Stimulated activated CD4-positive, alpha-beta T cell treated with anti-CD3 and anti-CD28 coated beads, Interleukin-1b, Interleukin-23, amount 100 ng/mL, for 24 hours (primary cell): Measurements from ENCODE around the gene CRIP1.

Experiments used
- DNase-seq, 4 experiments: peaks; one replicate each; pipeline ENCODE4 v3.0.0-alpha.2; 2020; ENCODE audit warnings: low read depth in 4 of 4, low spot score in 1 of 4

Gene CRIP1

DNA sequence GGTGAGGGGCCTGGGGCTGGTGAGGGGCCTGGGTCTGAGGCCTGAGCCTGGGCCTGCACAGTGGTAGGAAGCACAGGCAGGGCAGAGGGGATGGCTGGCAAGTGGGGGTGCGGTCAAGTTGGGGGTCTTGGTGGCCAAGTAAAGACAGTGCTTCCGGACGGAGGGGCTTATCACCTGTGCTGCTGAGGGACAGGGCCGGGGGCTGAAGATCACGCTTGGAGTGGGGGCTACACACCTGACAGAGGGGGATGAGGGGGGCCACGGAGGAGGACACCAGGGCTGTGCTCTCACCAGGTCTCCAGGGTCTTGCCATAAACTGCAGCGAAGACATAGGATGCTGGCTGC, 16.6 kb downstream of the CRIP1 start:
- no peak for DNase-seq

DNA sequence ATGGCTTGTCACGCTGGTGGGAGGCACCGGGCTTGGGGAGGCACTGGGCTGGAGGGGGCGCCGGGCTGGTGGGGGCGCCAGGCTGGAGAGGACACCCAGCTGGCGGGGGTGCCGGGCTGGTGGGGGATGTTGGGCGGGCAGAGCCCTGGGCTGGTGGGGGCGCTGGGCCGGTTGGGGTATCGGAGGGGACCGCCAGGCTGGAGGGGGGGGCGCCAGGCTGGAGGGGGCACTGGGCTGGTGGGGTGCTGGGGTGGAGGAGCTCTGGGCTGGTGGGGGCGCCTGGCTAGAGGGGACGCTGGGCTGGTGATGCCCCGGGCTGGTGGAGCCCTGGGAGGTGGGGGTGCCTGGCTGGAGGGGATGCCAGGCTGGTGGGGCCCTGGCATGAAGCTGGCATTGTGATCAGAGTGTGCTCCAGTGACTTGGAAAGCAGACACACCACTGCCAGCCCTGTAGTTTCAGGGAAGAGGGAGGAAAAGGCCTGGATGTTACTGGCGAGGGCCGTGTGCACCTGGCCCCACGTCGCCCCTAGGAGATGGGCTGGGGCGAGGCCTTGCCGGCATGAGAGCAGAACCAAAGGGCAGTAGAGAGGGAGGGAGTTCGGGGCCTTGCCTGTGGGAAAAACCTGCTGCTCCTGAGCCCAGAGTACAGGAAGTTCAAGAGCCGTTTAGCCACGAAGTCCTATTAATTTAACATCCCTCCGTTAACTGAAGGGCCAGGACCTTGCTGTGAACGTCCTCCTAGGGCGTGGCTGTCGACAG, 17.4 kb downstream of the CRIP1 start:
- no peak for DNase-seq

- no peak for DNase-seq
Measured at GRCh38 chr14:105505101-105505500, 18.4 kb downstream of the CRIP1 start.

GRCh38 chr14:105507247-105507646, 20.6 kb downstream of the CRIP1 start:
- no peak for DNase-seq

DNA sequence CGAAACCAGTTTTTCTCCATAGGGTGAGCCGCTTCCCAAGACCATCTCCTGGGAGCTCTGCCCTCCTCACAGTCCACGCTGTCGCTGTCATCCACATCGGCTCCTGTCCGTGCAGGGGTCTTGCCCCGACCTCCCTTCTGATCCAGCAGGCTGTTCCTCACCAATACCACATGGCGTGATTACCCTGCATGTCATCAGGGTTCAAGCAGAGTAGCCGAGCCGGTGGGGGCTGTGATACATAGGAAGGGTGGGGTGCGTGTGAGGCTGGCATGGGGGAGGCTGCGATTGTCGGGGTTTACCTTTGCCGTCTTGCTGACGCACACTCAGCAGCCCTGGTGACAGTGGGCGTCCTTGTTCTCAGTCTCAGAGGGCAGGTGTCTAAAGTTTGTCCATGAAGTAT, 21.4 kb downstream of the CRIP1 start:
- DNase-seq, result no peak

GRCh38 chr14:105508601-105509000, 21.9 kb downstream of the CRIP1 start:
- DNase-seq, result no peak

GRCh38 chr14:105517096-105517495, 30.4 kb downstream of the CRIP1 start:
- DNase-seq, result no peak

DNA sequence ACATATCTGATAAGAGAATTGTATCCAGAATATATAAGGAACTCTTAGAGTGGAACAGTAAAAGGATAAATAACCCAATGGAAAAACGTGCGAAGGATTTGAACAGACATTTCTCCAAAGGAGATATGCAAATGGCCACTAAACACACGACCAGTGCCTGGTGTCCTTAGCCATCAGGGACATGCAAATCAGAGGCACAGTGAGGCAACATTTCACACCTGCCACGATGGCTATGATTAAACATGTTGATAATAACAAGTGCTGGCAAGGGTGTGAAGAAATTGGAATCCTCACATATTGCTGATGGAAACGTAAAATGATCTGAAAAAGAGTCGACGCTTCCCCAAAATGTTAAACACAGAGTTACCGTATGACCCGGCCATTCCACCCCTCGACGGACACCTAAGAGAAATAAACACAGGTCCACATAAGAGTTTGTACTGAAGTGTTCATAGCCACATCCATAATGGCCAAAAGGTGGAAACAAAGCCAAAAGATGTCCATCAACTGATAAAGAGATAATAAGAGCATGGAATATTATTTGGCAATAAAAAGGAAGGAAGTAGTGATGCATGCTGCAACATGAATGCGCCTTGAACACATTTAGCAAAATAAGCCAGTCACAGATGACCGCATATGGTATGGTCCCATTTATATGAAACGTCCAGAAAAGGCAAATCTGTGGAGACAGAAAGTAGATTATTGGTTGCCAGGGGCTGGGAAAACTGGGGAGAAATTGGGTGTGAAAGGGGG, 33.4 kb downstream of the CRIP1 start:
- no peak for DNase-seq

DNA sequence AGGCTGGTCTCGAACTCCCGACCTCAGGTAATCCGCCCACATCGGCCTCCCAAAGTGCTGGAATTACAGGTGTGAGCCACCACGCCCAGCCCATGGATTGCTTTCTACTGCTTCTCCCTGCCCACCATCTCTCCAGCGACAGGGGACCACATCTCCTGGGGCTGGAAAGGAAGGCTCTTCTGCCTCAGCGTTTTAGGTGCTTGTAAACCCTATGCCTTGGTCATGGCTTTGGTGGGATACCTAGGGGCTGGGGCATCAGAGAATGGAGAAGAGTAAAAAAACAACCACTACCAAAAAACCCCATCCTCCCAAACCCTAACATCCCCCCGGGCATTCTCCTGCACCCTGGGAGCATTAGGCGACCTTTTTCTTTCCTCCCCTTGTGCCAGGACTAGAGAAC, 38.6 kb downstream of the CRIP1 start:
- no peak for DNase-seq

DNA sequence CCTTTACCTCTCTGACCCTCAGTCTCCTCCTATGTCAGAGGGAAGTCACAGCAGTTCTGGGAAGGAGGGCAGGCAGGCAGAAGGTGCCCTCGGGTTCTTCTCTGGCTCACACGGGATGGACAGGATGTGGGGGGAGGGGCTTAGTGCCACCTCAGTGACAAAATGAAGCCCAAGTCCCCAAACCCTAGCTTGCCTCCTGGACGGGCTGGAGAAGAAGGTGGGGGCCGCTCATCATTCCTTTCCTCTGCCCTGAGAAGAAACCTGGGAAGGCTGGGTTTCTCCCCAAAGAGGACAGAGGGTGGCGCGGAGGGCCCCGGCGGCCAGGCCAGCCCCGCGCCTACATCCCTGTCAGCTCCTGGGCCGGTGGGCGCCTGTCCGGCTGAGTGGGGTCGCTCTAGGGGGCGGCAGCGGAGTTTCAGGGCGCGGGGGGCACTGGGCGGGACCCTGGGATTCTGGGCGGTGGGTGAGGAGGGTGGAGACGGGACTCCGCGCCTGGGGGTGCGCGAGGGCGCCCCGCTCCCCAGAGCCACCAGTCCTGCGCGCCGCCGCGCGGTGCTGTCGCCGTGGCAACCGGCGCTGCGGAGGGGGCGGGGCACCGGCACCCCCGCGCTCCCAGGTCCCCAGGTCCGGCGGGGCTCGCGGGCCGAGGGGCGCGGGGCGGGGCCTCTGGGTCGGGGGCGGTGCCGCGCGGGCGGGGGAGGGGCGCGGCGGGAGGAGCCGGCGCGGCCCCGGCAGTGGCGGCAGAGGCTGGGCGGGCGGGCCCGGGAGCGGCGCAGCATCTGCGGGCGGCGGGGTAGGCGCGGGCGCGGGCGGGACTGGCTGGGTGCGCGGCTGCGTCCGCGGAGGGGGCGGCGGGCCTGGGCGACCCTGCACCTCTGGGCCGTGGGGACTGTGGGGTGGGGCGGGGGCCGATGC, 39.4 kb downstream of the CRIP1 start, which contains the start of gene TMEM121:
TSS of gene TMEM121 (plus strand) at position 723 of the 915 bp plus-strand sequence. CDS start 2,252 bp downstream, outside the sequence.
- DNase-seq, result peak in 1 of 4 experiments; percentile 17

DNA sequence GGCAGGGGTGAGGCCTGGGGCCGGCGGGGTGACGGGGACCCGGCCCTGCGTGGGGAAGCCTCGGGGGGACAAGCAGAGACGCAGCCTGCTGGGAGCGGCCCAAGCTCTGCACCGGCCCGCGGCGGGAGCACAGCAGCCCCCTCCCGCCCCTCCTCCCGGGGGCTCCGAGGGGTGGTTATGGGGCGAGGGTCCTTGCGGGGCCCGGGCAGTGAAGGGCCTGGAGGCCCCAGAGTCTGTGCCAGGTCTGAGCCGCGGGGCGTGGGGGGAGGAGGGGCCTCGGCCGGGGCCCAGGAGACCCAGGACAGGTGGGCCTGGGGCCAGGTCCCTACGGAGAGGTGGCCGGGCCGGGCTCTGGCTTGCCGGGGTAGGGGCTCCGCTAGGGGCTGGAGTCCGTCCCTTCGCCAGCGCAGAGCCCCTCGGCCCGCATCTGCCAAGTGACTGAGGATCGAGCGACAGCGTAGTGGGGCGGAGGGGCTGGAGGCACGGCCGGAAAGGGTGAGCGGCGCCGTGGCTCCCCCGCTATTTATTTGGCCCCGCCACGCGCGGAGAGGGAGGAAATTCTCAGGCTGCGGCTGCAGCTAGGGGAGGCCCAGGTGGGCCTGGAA, 40.2 kb downstream of the CRIP1 start:
- no peak for DNase-seq

- DNase-seq, result no peak
Measured at GRCh38 chr14:105527381-105527825, 40.7 kb downstream of the CRIP1 start.

- DNase-seq, result peak in 3 of 4 experiments; percentile 71 to 75 (median 73)
Measured at GRCh38 chr14:105527826-105528585, 41.3 kb downstream of the CRIP1 start.

DNA sequence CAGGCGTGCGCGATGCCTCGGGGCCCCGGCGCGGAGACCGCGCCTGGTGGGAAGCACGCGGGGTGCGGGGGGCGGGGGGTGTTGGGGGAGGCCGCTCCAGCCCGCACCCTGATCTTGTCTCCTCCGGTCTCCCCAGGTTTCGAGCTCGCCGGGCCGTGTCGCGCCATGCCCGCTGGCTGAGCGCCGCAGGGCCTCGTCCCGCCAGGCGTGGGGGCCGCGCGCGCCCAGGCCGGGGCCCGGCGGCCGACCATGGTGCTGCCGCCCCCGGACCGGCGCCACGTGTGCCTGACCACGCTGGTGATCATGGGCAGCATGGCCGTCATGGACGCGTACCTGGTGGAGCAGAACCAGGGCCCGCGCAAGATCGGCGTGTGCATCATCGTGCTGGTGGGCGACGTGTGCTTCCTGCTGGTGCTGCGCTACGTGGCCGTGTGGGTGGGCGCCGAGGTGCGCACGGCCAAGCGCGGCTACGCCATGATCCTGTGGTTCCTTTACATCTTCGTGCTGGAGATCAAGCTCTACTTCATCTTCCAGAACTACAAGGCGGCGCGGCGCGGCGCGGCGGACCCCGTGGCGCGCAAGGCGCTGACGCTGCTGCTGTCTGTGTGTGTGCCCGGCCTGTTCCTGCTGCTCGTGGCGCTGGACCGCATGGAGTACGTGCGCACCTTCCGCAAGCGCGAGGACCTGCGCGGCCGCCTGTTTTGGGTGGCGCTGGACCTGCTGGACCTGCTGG, 42.1 kb downstream of the CRIP1 start:
- DNase-seq, result peak in 2 of 4 experiments; percentile 32 to 44

GRCh38 chr14:105529319-105529568, 42.6 kb downstream of the CRIP1 start:
- DNase-seq, result no peak

DNA sequence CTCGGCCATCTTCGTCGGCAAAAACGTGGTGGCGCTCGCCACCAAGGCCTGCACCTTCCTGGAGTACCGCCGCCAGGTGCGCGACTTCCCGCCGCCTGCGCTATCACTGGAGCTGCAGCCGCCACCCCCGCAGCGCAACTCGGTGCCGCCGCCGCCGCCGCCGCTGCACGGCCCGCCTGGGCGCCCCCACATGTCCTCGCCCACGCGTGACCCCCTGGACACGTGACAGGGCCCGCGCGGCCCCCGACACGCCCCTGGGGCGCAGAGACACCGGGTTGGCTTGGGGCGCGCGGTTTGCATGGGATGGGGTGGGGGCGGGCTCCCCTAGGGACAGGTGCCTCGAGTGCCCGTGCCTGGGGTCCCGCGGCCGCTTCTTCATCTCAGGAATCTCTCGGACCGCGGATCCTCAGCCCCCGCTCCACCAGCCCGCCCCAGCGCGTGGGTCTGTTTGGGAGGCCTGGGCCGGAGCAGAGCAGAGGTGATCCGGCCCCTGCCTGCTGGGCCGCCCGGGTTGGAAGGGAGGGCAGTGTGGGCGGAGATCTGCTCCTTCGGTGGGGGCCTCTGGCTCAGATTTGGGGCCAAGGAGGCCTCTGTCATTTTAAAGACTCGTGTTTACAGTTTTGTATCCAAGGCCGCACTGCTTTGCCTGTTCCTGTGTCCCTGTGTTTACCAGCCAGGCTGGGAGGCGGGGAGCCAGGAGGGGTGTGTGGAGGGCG, 43.0 kb downstream of the CRIP1 start:
- peak in 2 of 4 experiments; percentile 25 to 38 for DNase-seq

DNA sequence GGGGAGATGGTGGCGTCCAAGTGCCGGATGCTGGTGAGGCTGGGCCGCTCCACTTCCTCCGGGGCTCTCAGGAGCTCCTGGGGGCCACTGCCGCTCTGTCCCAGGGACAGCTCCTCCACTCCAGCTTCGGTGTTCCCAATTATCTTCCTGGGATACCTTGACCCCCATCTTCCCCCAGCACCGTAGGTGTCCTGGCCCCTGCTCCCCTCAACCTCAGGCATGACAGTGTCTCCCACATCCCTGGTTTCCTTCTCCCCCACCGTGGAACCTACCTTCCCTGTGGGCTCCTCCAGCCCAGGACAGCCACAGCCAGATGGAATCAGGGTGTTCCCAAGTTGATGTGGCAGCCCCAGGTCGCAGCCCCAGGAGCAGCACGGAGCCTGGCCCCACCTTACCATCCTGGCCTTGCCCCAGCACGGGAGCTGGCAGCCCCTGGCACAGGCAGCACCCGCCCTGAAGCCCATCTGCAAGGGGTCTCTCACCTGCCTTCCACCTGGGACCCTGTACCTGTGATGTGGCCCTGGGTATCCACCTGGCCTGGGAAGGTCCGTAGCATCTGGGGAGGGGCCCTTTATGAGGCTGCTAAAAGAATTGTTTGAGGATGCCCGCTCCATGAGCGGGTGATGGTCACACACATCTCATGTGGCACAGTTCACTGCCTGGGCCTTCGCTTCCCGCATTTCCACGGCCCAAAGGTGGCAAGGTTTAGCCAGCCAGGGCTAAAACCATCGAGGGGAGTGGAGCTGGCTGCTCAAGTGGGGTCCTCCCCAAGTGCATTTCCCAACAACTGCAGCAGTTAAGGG, 43.8 kb downstream of the CRIP1 start:
- DNase-seq, result no peak
